Measurements from ENCODE around the gene SLC44A3. TPM values are rescaled to one million over a fixed set of nuclear protein-coding genes. Genes with fewer than 3 reads are reported as not detected.

SLC44A3 gene
- polyA plus RNA-seq, 3 donors, result not detected

DNA sequence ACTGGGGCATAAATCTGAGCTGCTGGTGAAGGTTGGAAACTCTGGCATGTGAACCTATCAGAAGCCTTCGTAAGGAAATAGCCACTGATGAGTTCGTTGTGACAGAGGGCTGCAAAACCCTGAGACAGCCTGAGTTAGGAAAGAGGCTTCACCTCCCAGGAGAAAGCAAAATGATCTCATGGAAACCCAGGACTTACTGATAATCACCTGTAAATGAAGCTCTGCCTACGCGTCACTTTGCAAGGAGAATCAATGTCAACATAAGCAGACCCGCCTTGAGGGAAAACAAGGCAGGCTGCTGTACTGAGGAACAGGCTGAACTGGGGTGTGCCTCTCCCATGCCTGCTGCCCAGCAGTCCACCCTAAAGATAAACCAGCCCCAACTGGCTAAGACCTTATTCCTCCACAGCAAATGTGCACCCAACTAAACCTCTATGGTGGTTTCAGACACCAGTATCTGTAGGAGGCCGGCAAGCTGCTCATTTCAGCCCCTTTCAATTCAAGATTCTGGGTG, 46.8 kb upstream of the SLC44A3 start:
- no peak overlapping the region for H3K4me3 ChIP-seq (replicated peaks in 1 of 3; ENCODE audit: low read depth in 2 of 3, low read length in 3 of 3)
- WGBS (ENCODE audit: insufficient coverage), result 60% methylated on average over 6 of the region's 6 CpGs
- no peak overlapping the region for H3K27ac ChIP-seq (ENCODE audit: low read depth in 1 of 2, low read length in 2 of 2)
- intact Hi-C loops (cut with micrococcal nuclease), result loop anchor here in 1 of 2 donors (10.0 kb wide), 1 partner anchor 169 kb away; no protein-coding TSS in a partner anchor
- H3K9me3 Mint-ChIP-seq, result peaks cover 0 to 11% (median 7%) of the 10 kb centered on the region in 7 donors
- H3K4me3 Mint-ChIP-seq, result no peak overlapping the region
- H2AFZ ChIP-seq (ENCODE audit: insufficient read depth, low read depth, low read length, poor library complexity, severe bottlenecking), result no peak overlapping the region
- DNase-seq, result no peak
- no peaks in the 10 kb centered on the region for H3K79me2 ChIP-seq (ENCODE audit: insufficient read depth, low read length)
- H3K27ac Mint-ChIP-seq, result peak overlapping the region in 2 of 7 donors; percentile 45 to 68
- no peaks in the 10 kb centered on the region for H3K36me3 ChIP-seq (replicated peaks in 1 of 2; ENCODE audit: control insufficient read depth in 1 of 2, insufficient read depth in 2 of 2, low read length in 2 of 2)
- H3K36me3 Mint-ChIP-seq, result peaks cover 1 to 3% of the 10 kb centered on the region in 2 donors
- peaks cover 0 to 2% (median 0%) of the 10 kb centered on the region in 3 donors for H3K27me3 Mint-ChIP-seq (ENCODE audit: low read depth in 3 of 3)
- no peaks in the 10 kb centered on the region for H4K20me1 ChIP-seq (ENCODE audit: insufficient read depth, low read length)
- peaks cover 32 to 33% of the 10 kb centered on the region in 2 donors for H3K4me1 ChIP-seq (ENCODE audit: control insufficient read depth in 1 of 2, insufficient read depth in 2 of 2, low read length in 2 of 2)
- H3K9ac ChIP-seq (ENCODE audit: insufficient read depth, low read length, poor library complexity, severe bottlenecking), result no peak overlapping the region
- H3K27me3 ChIP-seq (ENCODE audit: control insufficient read depth in 2 of 2, insufficient read depth in 2 of 2, low read length in 2 of 2), result no peaks in the 10 kb centered on the region
- H3K4me2 ChIP-seq (replicated peaks; ENCODE audit: extremely low read depth, low read length, poor library complexity, severe bottlenecking), result no peak overlapping the region
- peaks cover 28% of the 10 kb centered on the region for H3K4me1 Mint-ChIP-seq
- peaks cover 7 to 8% of the 10 kb centered on the region in 2 donors for H3K9me3 ChIP-seq (replicated peaks in 1 of 2; ENCODE audit: control insufficient read depth in 1 of 2, insufficient read depth in 1 of 2, low read length in 2 of 2)
- TF ChIP-seq, protein P1, sequence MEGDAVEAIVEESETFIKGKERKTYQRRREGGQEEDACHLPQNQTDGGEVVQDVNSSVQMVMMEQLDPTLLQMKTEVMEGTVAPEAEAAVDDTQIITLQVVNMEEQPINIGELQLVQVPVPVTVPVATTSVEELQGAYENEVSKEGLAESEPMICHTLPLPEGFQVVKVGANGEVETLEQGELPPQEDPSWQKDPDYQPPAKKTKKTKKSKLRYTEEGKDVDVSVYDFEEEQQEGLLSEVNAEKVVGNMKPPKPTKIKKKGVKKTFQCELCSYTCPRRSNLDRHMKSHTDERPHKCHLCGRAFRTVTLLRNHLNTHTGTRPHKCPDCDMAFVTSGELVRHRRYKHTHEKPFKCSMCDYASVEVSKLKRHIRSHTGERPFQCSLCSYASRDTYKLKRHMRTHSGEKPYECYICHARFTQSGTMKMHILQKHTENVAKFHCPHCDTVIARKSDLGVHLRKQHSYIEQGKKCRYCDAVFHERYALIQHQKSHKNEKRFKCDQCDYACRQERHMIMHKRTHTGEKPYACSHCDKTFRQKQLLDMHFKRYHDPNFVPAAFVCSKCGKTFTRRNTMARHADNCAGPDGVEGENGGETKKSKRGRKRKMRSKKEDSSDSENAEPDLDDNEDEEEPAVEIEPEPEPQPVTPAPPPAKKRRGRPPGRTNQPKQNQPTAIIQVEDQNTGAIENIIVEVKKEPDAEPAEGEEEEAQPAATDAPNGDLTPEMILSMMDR (IDR thresholded peaks at IDR 0.05), result no peak

DNA sequence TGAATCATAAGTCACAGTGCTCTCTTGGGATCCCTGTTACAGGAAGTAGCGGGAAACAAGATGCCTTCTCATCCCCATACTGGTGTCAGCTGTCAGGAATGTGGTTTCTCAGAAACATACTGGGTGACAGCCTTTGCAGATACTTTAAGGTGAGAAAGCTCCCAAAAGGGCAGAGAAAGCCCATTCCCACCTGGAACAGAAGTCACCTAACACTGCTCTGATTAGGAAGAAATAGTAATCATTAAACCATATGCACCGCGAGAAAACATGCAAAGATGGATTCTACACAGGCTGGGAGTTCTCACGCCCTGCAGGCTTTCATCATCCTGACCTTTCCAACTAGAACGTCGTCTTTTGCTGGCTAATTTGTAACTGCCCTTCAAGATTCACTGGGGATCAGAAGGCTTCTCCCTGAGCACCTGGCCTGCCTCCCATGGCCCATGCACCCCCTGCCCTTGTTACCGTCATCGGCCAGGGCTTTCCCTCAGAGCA, 46.2 kb upstream of the SLC44A3 start:
- Mint-ChIP-seq H3K4me3 (no peak overlapping the region), H3K27me3 (ENCODE audit: low read depth in 3 of 3) (peaks cover 0 to 2% (median 0%) of the 10 kb centered on the region in 3 donors), H3K4me1 (peaks cover 21% of the 10 kb centered on the region), H3K36me3 (peaks cover 1 to 3% of the 10 kb centered on the region in 2 donors), H3K9me3 (peaks cover 0 to 11% (median 7%) of the 10 kb centered on the region in 7 donors), H3K27ac (peak overlapping the region in 2 of 7 donors; percentile 0 to 70)
- Histone ChIP-seq H4K20me1 (ENCODE audit: insufficient read depth, low read length) (no peaks in the 10 kb centered on the region), H2AFZ (ENCODE audit: insufficient read depth, low read depth, low read length, poor library complexity, severe bottlenecking) (no peak overlapping the region), H3K27me3 (ENCODE audit: control insufficient read depth in 2 of 2, insufficient read depth in 2 of 2, low read length in 2 of 2) (no peaks in the 10 kb centered on the region), H3K9ac (ENCODE audit: insufficient read depth, low read length, poor library complexity, severe bottlenecking) (no peak overlapping the region), H3K36me3 (replicated peaks in 1 of 2; ENCODE audit: control insufficient read depth in 1 of 2, insufficient read depth in 2 of 2, low read length in 2 of 2) (no peaks in the 10 kb centered on the region), H3K4me1 (ENCODE audit: control insufficient read depth in 1 of 2, insufficient read depth in 2 of 2, low read length in 2 of 2) (peaks cover 26% of the 10 kb centered on the region in 2 donors), H3K9me3 (replicated peaks in 1 of 2; ENCODE audit: control insufficient read depth in 1 of 2, insufficient read depth in 1 of 2, low read length in 2 of 2) (peaks cover 7 to 8% of the 10 kb centered on the region in 2 donors), H3K4me2 (replicated peaks; ENCODE audit: extremely low read depth, low read length, poor library complexity, severe bottlenecking) (no peak overlapping the region), H3K27ac (ENCODE audit: low read depth in 1 of 2, low read length in 2 of 2) (no peak overlapping the region), H3K79me2 (ENCODE audit: insufficient read depth, low read length) (no peaks in the 10 kb centered on the region), H3K4me3 (replicated peaks in 1 of 3; ENCODE audit: low read depth in 2 of 3, low read length in 3 of 3) (no peak overlapping the region)
- TF ChIP-seq, protein P1 (IDR thresholded peaks at IDR 0.05), result no peak
- WGBS (ENCODE audit: insufficient coverage), result 98% methylated on average over 8 of the region's 8 CpGs
- intact Hi-C loops (cut with micrococcal nuclease), result loop anchor here in 1 of 2 donors (10.0 kb wide), 1 partner anchor 169 kb away; no protein-coding TSS in a partner anchor
- peak in 1 of 3 donors; percentile 44 for DNase-seq
